ENCODE data around the gene KIF26B.
A peak's percentile ranks its signal among the peaks of the same experiment; 100 is the strongest.
"Not testable (repeated sequence)": the region's sequence is repeated elsewhere in the genome, so short reads cannot be mapped to it uniquely, and the experiment has no call there.

KIF26B gene

DNA sequence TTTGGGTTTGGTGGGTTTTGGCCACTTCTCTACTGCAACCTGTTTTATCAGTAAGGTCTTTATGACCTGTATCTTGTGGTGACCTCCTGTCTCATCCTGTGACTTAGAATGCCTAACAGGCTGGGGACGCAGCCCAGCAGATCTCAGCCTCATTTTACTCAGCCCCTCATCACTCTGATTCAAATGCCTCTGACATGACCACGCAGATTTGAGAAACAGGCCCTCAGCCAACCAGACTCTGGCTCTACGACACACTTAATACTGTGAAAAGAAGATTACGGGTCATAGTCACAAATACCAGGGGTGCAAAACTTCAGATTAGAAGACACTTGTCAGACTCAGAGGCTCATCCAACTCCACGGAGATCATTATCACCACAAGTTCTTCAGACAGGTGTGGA is 28.3 kb upstream of the KIF26B start:
- DNase-seq (no peak), ATAC-seq (no peak)
- Mint-ChIP-seq H3K27ac (peak overlapping the region in 1 of 2 donors; percentile 50), H3K4me3 (no peak overlapping the region), H3K9me3 (no peaks in the 10 kb centered on the region), H3K27me3 (peaks cover 40% of the 10 kb centered on the region), H3K4me1 (no peaks in the 10 kb centered on the region)

DNA sequence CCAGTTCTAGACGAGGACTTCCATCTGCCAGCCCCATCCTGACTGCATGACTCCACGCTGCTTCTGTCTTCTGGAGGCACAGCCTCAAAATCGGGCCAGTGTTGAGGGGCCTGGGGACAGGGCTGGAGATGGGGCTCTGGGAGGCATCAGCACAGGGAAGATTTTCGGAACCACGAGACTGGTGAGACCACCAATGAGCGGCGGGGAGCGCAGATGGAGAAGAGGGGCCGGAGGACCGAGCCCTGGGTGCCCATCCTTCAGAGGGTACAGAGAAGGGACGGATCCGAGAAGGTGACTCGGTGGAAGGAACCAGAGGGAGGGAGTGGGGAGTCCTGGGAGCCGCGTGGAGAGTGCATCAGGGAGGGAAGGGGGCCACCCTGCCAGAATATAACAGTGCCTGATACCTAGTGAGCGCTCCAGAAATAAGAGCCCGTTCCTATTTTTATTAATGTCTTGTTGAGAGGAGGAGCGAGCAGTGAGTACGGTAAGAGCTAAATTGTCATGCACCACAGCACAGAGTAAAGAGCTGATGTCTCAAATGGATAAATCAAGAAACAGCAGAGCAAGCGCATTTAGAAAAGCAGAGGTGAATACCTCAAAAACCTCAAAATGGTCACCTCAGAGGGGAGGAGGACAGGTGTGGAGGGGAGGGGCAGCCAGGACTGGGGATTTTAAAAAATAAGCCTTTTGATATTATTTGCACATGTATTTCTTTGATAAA is 26.2 kb upstream of the KIF26B start:
- ATAC-seq (peak; percentile 35), DNase-seq (no peak)
- Mint-ChIP-seq H3K4me3 (no peak overlapping the region), H3K9me3 (no peaks in the 10 kb centered on the region), H3K27ac (peak overlapping the region in 1 of 2 donors; percentile 5), H3K4me1 (no peaks in the 10 kb centered on the region), H3K27me3 (peaks cover 56% of the 10 kb centered on the region)

DNA sequence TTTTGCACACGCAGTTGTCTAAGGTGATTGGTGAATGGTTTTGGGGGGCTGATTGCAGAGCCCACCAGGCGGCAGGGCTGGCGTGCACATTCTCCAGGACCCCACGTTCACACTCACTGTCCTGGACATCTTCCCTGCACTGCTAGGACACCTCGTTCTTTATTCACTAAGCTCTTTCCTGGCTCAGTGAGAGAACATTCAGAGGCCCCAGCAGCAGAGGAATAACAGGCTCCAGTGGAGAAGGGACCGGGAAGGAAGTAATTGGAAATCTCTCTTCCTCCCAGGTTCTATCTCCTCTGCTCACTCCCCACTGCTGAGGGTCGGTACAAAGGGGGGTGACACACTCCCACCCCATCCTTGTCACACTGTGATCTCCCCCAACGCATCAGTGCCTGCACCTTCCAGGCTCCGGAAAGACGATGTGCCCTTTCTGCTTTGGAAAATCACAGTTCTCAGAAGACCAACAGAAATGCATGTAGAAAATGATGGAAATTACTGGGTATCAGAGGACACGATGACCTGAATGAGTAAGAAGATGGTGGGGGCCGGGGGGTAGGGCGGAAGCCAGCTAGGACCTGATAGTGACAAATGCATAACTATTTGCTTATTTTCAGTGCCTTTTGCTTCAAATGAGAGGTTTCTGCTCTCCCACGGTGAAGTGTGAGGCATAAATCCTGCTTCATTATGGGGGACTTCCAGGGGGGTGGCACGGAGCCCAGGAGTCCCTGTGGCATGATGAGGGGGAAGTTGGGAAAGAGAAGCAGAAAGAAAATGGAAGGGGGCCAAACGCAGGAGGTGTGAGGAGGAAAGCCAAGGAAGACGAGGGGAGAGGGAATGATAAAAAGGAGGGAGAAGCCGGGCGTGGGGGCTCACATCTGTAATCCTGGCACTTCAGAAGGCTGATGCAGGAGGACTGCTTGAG is 25.2 kb upstream of the KIF26B start:
- ATAC-seq (no peak), DNase-seq (no peak)
- Mint-ChIP-seq H3K4me3 (no peak overlapping the region), H3K27me3 (peaks cover 62% of the 10 kb centered on the region), H3K27ac (no peak overlapping the region), H3K9me3 (no peaks in the 10 kb centered on the region), H3K4me1 (no peaks in the 10 kb centered on the region)

DNA sequence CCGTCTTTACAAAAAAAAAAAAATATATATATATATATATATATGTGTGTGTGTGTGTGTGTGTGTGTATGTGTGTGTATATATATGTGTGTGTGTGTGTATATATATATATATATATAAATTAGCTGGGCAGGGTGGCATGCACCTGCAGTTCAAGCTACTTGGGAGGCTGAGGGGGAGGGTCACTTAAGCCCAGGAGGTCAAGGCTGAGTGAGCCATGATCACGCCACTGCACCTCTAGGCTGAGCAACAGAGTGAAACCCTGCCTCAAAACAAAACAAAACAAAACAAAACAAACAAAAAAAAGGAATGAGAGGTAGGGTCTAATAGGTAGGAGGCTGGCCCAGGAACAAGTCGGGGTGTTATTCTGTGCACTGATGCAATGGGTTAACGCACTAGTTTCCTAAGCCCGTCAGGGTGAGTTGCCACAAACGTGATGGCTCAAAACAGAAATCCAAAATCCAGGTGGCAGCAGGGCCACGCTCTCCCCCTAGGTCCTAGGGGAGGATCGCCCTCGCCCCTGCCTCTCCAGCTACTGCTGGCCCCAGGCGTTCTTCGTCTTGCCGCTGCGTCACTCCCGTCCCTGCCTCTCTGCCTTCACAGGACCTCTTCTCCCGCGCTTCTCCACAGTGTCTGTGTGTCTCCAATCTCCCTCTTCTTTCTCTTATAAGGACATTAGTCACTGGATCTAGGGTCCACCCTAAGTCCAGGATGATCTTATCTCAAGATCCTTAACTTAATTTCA is 24.3 kb upstream of the KIF26B start:
- not testable (repeated sequence) for H3K27ac Mint-ChIP-seq, H3K9me3 Mint-ChIP-seq, H3K4me1 Mint-ChIP-seq, DNase-seq, ATAC-seq, H3K4me3 Mint-ChIP-seq
- H3K27me3 Mint-ChIP-seq: peaks cover 64% of the 10 kb centered on the region

DNA sequence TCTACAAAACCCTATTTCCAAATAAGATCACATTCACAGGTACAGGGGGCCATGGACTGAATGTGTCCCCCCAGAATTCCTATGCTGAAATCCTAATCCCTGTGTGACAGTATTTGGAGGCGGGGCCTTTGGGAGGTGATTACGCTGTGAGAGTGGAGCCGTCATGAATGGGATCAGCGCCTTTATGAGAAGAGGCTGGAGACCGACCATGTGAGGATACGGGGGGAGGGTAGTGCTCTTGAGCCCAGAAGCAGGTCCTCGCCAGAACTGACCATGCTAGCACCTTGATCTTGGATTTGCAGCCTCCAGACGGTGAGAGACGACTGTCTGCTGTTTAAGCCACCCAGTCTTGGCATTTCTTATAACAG is 23.8 kb upstream of the KIF26B start:
- Mint-ChIP-seq H3K27ac (no peak overlapping the region), H3K9me3 (no peaks in the 10 kb centered on the region), H3K4me3 (no peak overlapping the region), H3K4me1 (no peaks in the 10 kb centered on the region), H3K27me3 (peaks cover 65% of the 10 kb centered on the region)
- DNase-seq (no peak), ATAC-seq (no peak)

DNA sequence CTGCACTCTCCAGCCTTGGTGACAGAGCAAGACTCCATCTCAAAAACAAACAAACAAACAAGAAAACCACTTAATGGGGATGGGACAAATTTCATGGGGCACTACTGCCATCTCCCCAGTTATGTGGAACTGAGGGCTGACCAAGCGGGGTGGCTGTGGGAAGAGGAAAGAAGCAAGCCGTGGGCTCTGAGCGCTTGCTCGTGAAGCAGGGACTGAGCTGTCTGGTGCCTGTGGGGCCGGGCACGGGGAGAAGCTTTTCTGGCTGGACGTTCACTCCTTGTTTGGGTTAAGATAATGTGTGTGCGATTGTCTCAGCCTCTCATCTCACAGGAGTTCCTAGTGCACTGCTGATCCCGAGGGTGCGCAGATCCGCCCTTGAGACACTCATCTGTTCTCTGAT is 22.0 kb upstream of the KIF26B start:
- Mint-ChIP-seq H3K27me3 (peaks cover 74% of the 10 kb centered on the region), H3K27ac (no peak overlapping the region)
- ATAC-seq: no peak

DNA sequence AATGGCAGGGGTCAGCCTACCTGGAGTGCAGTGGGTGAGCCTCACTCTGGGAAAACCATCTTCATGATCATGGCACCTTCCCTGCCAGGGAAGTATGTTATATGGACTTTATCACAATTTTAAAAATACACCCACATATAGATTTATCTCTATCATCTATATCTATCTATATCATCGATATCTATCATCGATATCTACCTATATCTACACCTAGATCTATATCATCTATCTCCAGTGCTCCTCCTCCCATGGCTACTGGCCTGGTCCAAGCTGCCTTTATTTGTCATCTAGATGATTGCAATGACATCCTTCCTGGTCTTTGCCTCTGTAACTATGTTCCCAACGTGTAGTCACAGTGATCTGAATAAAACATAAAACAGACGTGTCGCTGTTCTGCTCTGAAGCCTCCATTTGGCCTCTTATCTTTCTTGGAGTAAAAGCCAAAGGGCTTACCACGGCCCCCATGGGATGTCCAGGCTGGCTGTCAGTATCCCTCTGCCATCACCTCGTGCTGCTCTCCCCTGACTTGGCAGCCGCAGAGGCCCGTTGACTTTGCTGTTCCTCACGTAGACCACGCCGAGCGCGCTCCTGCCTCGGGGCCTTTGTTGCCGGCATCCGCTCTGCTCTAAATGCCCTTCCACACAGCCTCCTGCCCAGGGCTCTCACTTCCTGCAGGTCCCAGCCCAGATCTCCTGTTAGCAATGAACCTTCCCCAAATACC is 20.6 kb upstream of the KIF26B start:
- ATAC-seq (no peak), DNase-seq (no peak)
- Mint-ChIP-seq H3K4me3 (no peak overlapping the region), H3K4me1 (no peaks in the 10 kb centered on the region), H3K9me3 (no peaks in the 10 kb centered on the region), H3K27me3 (peaks cover 73% of the 10 kb centered on the region), H3K27ac (no peak overlapping the region)

More for the DNA sequence above, 22.0 kb upstream of the KIF26B start:
- no peak for DNase-seq
- H3K4me1 Mint-ChIP-seq: no peaks in the 10 kb centered on the region
- no peaks in the 10 kb centered on the region for H3K9me3 Mint-ChIP-seq
- H3K4me3 Mint-ChIP-seq: no peak overlapping the region

DNA sequence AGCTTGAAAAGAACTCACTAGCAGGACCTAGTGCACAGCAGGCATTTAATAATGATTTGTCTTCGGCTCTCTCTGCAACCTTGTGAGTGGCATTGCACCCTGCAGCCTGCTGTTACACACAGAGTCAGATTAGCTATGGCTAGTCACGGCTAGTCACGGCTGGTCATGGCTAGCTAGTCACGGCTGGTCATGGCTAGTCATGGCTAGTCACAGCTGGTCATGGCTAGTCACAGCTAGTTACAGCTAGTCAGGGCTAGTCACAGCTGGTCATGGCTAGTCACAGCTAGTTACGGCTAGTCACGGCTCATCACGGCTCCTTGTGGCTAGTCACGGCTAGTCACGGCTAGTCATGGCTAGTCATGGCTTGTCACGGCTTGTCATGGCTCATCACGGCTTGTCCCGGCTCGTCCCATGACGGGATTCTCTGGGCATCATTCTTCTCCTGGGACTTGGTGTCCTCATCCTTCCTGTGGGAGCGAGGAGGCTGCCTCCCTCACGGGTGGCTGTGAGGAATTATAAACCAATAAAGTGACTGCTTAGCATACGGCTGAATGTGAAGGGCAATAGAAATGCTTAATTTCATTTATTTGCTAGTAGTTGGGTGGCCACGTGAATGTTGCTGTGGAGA is 12.5 kb upstream of the KIF26B start:
- H3K4me3 Mint-ChIP-seq: no peak overlapping the region
- ATAC-seq (no peak), DNase-seq (no peak)
- no peak overlapping the region for H3K27ac Mint-ChIP-seq
- H3K9me3 Mint-ChIP-seq: no peaks in the 10 kb centered on the region
- H3K4me1 Mint-ChIP-seq: no peaks in the 10 kb centered on the region
- peaks cover 24% of the 10 kb centered on the region for H3K27me3 Mint-ChIP-seq

DNA sequence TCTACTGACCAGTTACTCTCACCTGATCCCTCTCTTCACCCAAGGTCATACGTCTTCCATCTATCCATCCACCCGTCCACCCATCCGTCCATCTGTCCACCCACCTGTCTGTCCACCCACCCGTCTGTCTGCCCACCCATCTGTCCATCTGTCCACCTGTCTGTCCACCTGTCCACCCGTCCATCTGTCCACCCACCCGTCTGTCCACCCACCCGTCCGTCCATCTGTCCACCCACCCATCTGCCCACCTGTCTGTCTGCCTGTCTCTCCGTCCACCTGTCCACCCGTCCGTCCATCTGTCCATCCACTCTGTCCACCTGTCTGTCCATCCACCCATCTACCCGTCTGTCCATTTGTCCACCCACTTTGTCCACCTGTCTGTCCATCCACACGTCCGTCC is 11.8 kb upstream of the KIF26B start:
- Mint-ChIP-seq H3K4me3 (no peak overlapping the region), H3K4me1 (no peaks in the 10 kb centered on the region), H3K9me3 (no peaks in the 10 kb centered on the region), H3K27ac (no peak overlapping the region), H3K27me3 (peaks cover 17% of the 10 kb centered on the region)
- DNase-seq (no peak), ATAC-seq (no peak)

DNA sequence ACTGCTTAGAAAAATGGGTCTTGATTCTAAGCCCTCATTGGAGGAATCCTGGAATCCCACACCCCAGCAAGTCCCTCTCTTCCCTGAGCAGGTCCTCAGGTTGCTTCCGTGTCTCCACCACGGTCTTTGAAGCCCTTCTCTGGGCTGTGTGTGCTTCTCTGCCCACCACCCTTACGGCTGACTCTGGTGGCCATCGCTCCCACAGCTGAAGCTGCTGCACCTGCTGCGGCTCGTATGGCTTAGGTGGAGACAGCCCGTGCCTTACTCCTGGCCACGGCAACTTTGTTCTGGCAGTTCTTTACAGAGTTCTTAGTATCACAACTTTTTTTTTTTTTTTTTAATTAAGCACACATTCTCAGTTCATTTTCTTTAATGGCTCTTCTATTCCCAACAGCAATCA is 10.9 kb upstream of the KIF26B start:
- H3K27me3 Mint-ChIP-seq: peaks cover 17% of the 10 kb centered on the region
- no peak for DNase-seq
- H3K4me1 Mint-ChIP-seq: no peaks in the 10 kb centered on the region
- no peaks in the 10 kb centered on the region for H3K9me3 Mint-ChIP-seq
- H3K4me3 Mint-ChIP-seq: no peak overlapping the region
- H3K27ac Mint-ChIP-seq: peak overlapping the region; percentile 5 to 55
- ATAC-seq: no peak

DNA sequence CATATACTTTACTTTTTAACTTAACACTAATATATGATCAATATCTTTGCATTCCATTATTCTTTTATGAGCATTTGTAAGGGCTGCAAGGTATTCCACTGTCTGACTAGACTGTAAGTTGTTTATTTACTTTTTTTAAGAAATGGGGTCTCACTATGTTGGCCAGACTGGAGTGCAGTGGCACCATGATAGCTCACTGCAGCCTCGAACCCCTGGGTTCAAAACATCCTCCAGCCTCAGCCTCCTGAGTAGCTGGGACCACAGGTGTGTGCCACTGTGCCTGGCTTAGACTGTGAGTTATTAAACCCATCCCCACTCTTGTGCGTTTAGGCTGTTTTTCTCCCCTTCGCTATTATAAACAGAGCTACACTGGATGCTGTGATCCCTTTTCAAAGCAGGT is 6.7 kb upstream of the KIF26B start:
- H3K27me3 Mint-ChIP-seq: peaks cover 48% of the 10 kb centered on the region
- no peaks in the 10 kb centered on the region for H3K9me3 Mint-ChIP-seq
- DNase-seq: no peak
- no peak overlapping the region for H3K27ac Mint-ChIP-seq
- no peak for ATAC-seq
- H3K4me3 Mint-ChIP-seq: no peak overlapping the region
- peaks cover 7% of the 10 kb centered on the region for H3K4me1 Mint-ChIP-seq

DNA sequence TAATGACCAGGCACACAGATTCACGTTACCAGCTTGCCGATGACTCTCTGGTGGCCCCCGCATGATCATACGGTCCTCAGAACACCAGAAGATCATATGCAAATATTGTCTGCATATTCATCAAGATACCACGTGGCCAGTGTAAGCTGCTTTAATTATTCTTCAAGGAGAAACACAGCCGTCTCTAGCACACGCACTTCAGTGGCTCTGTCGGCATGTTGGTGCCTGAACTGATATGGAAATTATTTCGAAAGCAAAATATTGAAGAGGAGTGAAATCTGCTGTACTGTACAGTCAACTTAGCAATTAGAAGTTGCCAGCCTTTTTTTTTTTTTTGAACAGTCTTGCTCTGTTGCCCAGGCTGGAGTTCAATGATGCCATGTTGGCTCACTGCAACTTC is 5.9 kb upstream of the KIF26B start:
- DNase-seq (no peak), ATAC-seq (no peak)
- Mint-ChIP-seq H3K4me3 (no peak overlapping the region), H3K27me3 (peaks cover 56% of the 10 kb centered on the region), H3K9me3 (no peaks in the 10 kb centered on the region), H3K4me1 (peaks cover 15% of the 10 kb centered on the region), H3K27ac (no peak overlapping the region)

DNA sequence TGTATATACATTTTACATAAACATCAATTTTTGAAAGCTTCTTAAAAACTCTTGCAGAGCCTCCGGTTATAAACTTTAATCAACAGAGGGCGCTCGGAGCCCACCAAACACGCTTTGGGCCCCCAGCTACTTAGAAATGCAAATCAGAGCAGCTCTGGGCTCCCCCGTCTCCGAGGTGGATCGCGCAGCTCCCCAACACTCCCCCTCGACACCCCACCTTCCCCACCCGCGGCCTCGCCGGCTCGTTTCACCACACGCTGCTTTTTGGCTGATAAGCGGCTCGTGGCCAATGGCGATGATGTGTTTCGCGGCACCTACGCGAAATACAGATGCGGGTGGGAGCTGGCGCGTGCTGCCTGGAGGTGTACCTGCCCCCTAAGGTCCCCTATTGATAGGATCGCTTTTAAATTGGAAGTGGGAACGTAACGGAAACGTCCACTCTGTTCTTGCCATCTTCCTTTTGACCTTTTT is 1.7 kb upstream of the KIF26B start:
- Mint-ChIP-seq H3K4me3 (peak overlapping the region; percentile 86 to 96), H3K27me3 (peaks cover 81% of the 10 kb centered on the region), H3K27ac (no peak overlapping the region), H3K9me3 (no peaks in the 10 kb centered on the region), H3K4me1 (peaks cover 40% of the 10 kb centered on the region)
- peak; percentile 48 for ATAC-seq
- DNase-seq: peak; percentile 74 to 78

DNA sequence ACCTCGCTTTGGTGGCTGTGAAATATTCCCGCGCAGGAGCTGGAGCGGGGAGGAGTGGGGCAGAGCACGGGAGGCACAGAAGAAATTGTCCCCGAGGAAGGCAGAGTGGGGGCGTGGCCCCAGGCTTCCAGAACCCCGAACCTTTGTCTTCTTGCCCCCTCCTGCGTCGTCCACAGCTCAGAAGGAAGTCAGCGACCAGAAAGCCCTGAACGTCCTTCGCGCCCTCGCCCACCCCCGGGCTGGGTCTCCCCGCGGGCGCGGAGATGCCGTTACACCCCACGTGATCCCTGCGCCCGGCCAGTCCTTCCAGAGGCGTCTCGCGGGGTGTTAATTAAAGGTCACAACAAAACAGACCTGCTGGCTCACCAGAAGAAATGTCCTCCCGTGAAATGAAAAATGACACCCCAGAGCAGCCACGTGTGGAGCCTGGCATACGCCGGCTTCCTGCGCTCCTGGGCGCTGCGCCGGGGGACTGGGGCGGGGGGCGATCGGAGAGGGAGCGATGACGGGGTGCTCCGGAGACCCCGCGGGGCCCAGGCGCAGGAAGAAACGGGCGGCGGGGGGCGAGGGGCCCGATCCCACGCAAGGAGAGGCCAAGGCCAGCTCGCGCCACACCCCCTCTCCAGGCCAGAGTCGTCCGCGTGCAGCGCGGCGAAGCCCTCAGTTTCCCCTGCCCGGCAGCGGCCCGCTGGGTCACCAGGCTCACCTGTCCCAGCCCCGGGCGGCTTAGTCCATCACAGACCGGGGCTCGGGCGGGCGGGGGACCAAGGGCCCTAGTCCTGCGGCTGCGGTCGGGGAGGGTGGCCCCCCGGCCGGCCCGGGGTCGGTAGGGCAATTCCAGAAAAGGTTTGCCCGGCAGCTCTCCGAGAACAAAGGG is 995 bp upstream of the KIF26B start:
- peak overlapping the region; percentile 86 to 96 for H3K4me3 Mint-ChIP-seq
- ATAC-seq (peak; percentile 2), DNase-seq (peak; percentile 24 to 36)
- H3K27me3 Mint-ChIP-seq: peaks cover 81% of the 10 kb centered on the region
- H3K9me3 Mint-ChIP-seq: peaks cover 0 to 6% of the 10 kb centered on the region in 2 donors
- H3K4me1 Mint-ChIP-seq: peaks cover 40% of the 10 kb centered on the region
- no peak overlapping the region for H3K27ac Mint-ChIP-seq

Data from stimulated activated naive CD8-positive, alpha-beta T cell treated with anti-CD3 and anti-CD28 coated beads, Interleukin-15, amount 100 ng/mL, for 72 hours (primary cell).